Lung (tissue), 12 donors: ENCODE results near the gene NOX4. TPM values are rescaled to one million over a fixed set of nuclear protein-coding genes. Genes with fewer than 3 reads are reported as not detected.
"Not testable (repeated sequence)": the region's sequence is repeated elsewhere in the genome, so short reads cannot be mapped to it uniquely, and the experiment has no call there.

Experiments
- ATAC-seq: fragments of 200-7000 bp; cut with Tn5 transposase; one replicate; pipeline ENCODE4 v1.9.1; 2020; ENCODE audit warnings: moderate number of reproducible peaks; ENCODE audit not compliant: insufficient read depth, low FRiP score
- DNase-seq, 3 donors: peaks; one replicate each; pipeline ENCODE4 v3.0.0-alpha.2; 2013 to 2017
- H3K27ac ChIP-seq, 2 donors: one replicate each; pipeline ENCODE4 v1.5.1; 2013; ENCODE audit warnings: mild to moderate bottlenecking in 2 of 2, moderate library complexity in 2 of 2, control low read depth in 1 of 2, inconsistent platforms in 1 of 2, low read depth in 1 of 2, low read length in 1 of 2
- H3K27me3 ChIP-seq, 3 donors: one replicate each; pipeline ENCODE4 v1.5.1; 2013; ENCODE audit warnings: low read length in 2 of 3; ENCODE audit not compliant: control insufficient read depth in 3 of 3, insufficient read depth in 3 of 3
- H3K36me3 ChIP-seq, 4 donors: one replicate each; pipeline ENCODE4 v1.5.1; 2013; ENCODE audit warnings: low read length in 4 of 4, mild to moderate bottlenecking in 1 of 4, moderate library complexity in 1 of 4; ENCODE audit not compliant: control insufficient read depth in 4 of 4, insufficient read depth in 4 of 4
- H3K4me1 ChIP-seq, 5 donors: one replicate each; pipeline ENCODE4 v1.5.1; 2013; ENCODE audit warnings: low read length in 5 of 5, mild to moderate bottlenecking in 2 of 5, moderate library complexity in 1 of 5; ENCODE audit not compliant: control insufficient read depth in 5 of 5, insufficient read depth in 5 of 5
- H3K4me3 ChIP-seq: one replicate; pipeline ENCODE4 v1.5.1; 2013; ENCODE audit warnings: mild to moderate bottlenecking, control low read depth, moderate library complexity
- H3K9ac ChIP-seq, 2 donors: one replicate each; pipeline ENCODE4 v1.5.1; 2013; ENCODE audit warnings: low read length in 2 of 2, control low read depth in 1 of 2; ENCODE audit not compliant: insufficient read depth in 1 of 2
- H3K9me3 ChIP-seq, 4 donors: one replicate each; pipeline ENCODE4 v1.5.1; 2013; ENCODE audit warnings: low read length in 3 of 4, mild to moderate bottlenecking in 1 of 4, moderate library complexity in 1 of 4; ENCODE audit not compliant: control insufficient read depth in 4 of 4, insufficient read depth in 3 of 4
- CTCF ChIP-seq: IDR thresholded peaks from 2 replicates; pipeline ENCODE4 v1.5.1; 2012; ENCODE audit warnings: mild to moderate bottlenecking; ENCODE audit errors: control extremely low read depth, extremely low read depth
- WGBS, 2 donors: extraction: QIAGEN DNeasy Blood & Tissue Kit; methylation state at CpG; one replicate each; pipeline ENCODE4 v1.1.7; 2013; 5-methylcytosine and 5-hydroxymethylcytosine counted together
- polyA plus RNA-seq, 2 donors: library from polyadenylated mRNA; stranded (reverse); fragments of 200-250 nt; gene quantifications; one replicate each; pipeline ENCODE4 v1.2.1, GENCODE V29; 2013
- total RNA-seq, 2 donors: library from RNA; depleted of rRNA in 1 of 2; stranded (reverse); fragments of >200 nt in 1 of 2; gene quantifications; one replicate each; pipeline ENCODE4 v1.2.1, GENCODE V29; 2014 to 2021
- donor health status: control.
- donor health status: control.
- donor health status: Bipolar disorder and iron deficiency.
- donor health status: healthy.
- donor health status: DM: yes; HTN: yes; CAD: no.

NOX4 gene
- total and polyA plus RNA-seq, 4 donors: 0.46 to 2.3 (median 1.2) TPM

GRCh38 chr11:89355646-89356045 is 135.5 kb downstream of the NOX4 start:
- no peak for ATAC-seq
- DNase-seq: no peak
- Histone ChIP-seq H3K9me3 (no peaks in the 10 kb centered on the region), H3K4me1 (no peaks in the 10 kb centered on the region), H3K27me3 (no peaks in the 10 kb centered on the region), H3K4me3 (no peak overlapping the region), H3K9ac (no peak overlapping the region), H3K36me3 (no peaks in the 10 kb centered on the region), H3K27ac (no peak overlapping the region)
- WGBS, 2 donors: 93 to 95% methylated on average over 1 of the region's 1 CpG
- TF ChIP-seq CTCF: no peak

- not testable (repeated sequence) for H3K36me3 ChIP-seq, H3K4me3 ChIP-seq, H3K27ac ChIP-seq, H3K9ac ChIP-seq, H3K4me1 ChIP-seq, ATAC-seq, DNase-seq, H3K9me3 ChIP-seq, H3K27me3 ChIP-seq
- WGBS, 2 donors: 91% methylated on average over 2 of the region's 2 CpGs
Measured at GRCh38 chr11:89354513-89354912, 136.7 kb downstream of the NOX4 start.

GRCh38 chr11:89347071-89347470 is 144.1 kb downstream of the NOX4 start:
- Histone ChIP-seq H3K4me1 (peaks cover 0 to 2% (median 0%) of the 10 kb centered on the region in 5 donors), H3K9me3 (no peaks in the 10 kb centered on the region), H3K9ac (no peak overlapping the region), H3K36me3 (no peaks in the 10 kb centered on the region), H3K27me3 (no peaks in the 10 kb centered on the region), H3K27ac (no peak overlapping the region), H3K4me3 (no peak overlapping the region)
- DNase-seq (no peak), ATAC-seq (no peak)
- 79 to 86% methylated on average over 2 of the region's 2 CpGs for WGBS, 2 donors
- TF ChIP-seq CTCF: no peak

- DNase-seq: no peak
- TF ChIP-seq CTCF: no peak
- Histone ChIP-seq H3K27ac (no peak overlapping the region), H3K9me3 (no peaks in the 10 kb centered on the region), H3K27me3 (no peaks in the 10 kb centered on the region), H3K4me3 (no peak overlapping the region), H3K9ac (no peak overlapping the region), H3K36me3 (no peaks in the 10 kb centered on the region), H3K4me1 (peaks cover 0 to 2% (median 0%) of the 10 kb centered on the region in 5 donors)
- no peak for ATAC-seq
- WGBS, 2 donors: 81 to 87% methylated on average over 5 of the region's 5 CpGs
Measured at GRCh38 chr11:89346601-89347000, 144.6 kb downstream of the NOX4 start.

GRCh38 chr11:89342880-89343572 is 148.1 kb downstream of the NOX4 start:
- not testable (repeated sequence) for ATAC-seq, H3K27ac ChIP-seq, H3K4me3 ChIP-seq, H3K4me1 ChIP-seq, H3K27me3 ChIP-seq, H3K36me3 ChIP-seq, H3K9me3 ChIP-seq, H3K9ac ChIP-seq
- DNase-seq: peak in 2 of 3 donors; percentile 31 to 49
- WGBS, 2 donors: 46 to 61% methylated on average over 3 of the region's 3 CpGs

GRCh38 chr11:89340450-89340849 is 150.7 kb downstream of the NOX4 start:
- not testable (repeated sequence) for H3K27me3 ChIP-seq, H3K9ac ChIP-seq, H3K9me3 ChIP-seq, H3K4me3 ChIP-seq, H3K36me3 ChIP-seq, H3K27ac ChIP-seq, ATAC-seq, H3K4me1 ChIP-seq
- DNase-seq: peak in 2 of 3 donors; percentile 42 to 47
